HepG2 (cell line): ENCODE measurements around the gene CCDC57. TPM values are rescaled to one million over a fixed set of nuclear protein-coding genes. Genes with fewer than 3 reads are reported as not detected.

Source experiments
- BCL3 ChIP-seq: sonication (generic); formaldehyde crosslinking; IDR thresholded peaks from 2 replicates; pipeline ENCODE4 v1.5.1; 2020; ENCODE audit warnings: mild to moderate bottlenecking, missing genetic modification reagents, moderate library complexity
- CAMTA2 ChIP-seq: sonication (generic); formaldehyde crosslinking; IDR thresholded peaks from 2 replicates; pipeline ENCODE4 v1.4.0; 2020; ENCODE audit warnings: mild to moderate bottlenecking, missing genetic modification reagents, borderline replicate concordance
- ONECUT2 ChIP-seq: sonication (generic); formaldehyde crosslinking; IDR thresholded peaks from 2 replicates; pipeline ENCODE4 v1.4.0; 2020; ENCODE audit warnings: missing genetic modification reagents
- PRMT3 ChIP-seq: sonication (generic); formaldehyde crosslinking; IDR thresholded peaks from 2 replicates; pipeline ENCODE4 v1.8.1; 2022; ENCODE audit warnings: low read depth, mild to moderate bottlenecking, moderate library complexity, missing genetic modification reagents, borderline replicate concordance
- SP1 ChIP-seq, 2 experiments: fragments of 450-650 bp in 1 of 2; sonication (generic) in 1 of 2; formaldehyde crosslinking in 1 of 2; IDR thresholded peaks; 2 replicates each; pipeline versions ENCODE4 v1.4.0 to v1.6.1; 2016 to 2020; ENCODE audit warnings: missing genetic modification reagents in 1 of 2
- STAT5B ChIP-seq: sonication (generic); formaldehyde crosslinking; IDR thresholded peaks from 2 replicates; pipeline ENCODE4 v1.4.0; 2020; ENCODE audit warnings: missing genetic modification reagents
- TBX3 ChIP-seq: fragments of 450-650 bp; IDR thresholded peaks from 2 replicates; pipeline ENCODE4 v1.6.1; 2017; ENCODE audit warnings: antibody characterized with exemption, mild to moderate bottlenecking, inconsistent platforms, borderline replicate concordance
- ZNF24 ChIP-seq: fragments of 450-650 bp; IDR thresholded peaks from 2 replicates; pipeline ENCODE4 v1.6.1; 2017; ENCODE audit warnings: antibody characterized with exemption, mild to moderate bottlenecking
- ZNF256 ChIP-seq: sonication (generic); formaldehyde crosslinking; conservative IDR thresholded peaks from 2 replicates; pipeline ENCODE4 v1.4.0; 2020; ENCODE audit warnings: missing genetic modification reagents
- polyA plus RNA-seq, 8 experiments: library from polyadenylated mRNA; depleted of rRNA in 3 of 8; stranded (reverse) in 7 of 8; unstranded in 1 of 8; fragments of >200 nt; fragmentation: Illumina TruSeq in 4 of 8; extraction: Trizol in 4 of 8; gene quantifications; 2 replicates each; pipeline versions ENCODE4 v1.2.1 to v1.2.3, GENCODE V29; 2011 to 2016; ENCODE audit warnings: low read depth in 4 of 8, missing spikeins in 1 of 8, mixed read lengths in 1 of 8; ENCODE audit not compliant: insufficient read depth in 1 of 8
- total RNA-seq, 5 experiments: library from RNA; depleted of rRNA; stranded (reverse); fragments of >200 nt; fragmentation: Illumina TruSeq; extraction: Trizol; gene quantifications; 2 replicates each; pipeline ENCODE4 v1.2.3, GENCODE V29; 2016; ENCODE audit warnings: low read depth in 1 of 5
- TF ChIP-seq, protein P1 (sequence below): sonication (generic); formaldehyde crosslinking; IDR thresholded peaks from 2 replicates; pipeline ENCODE4 v1.9.0; 2021; ENCODE audit warnings: missing genetic modification reagents, borderline replicate concordance
- TF ChIP-seq, protein P2 (sequence below), 2 experiments: sonication (generic) in 1 of 2; formaldehyde crosslinking in 1 of 2; IDR thresholded peaks; 2 replicates each; pipeline versions ENCODE4 v1.4.0 to v1.6.1; 2016 to 2020; ENCODE audit warnings: borderline replicate concordance in 1 of 2, low read depth in 1 of 2, mild to moderate bottlenecking in 1 of 2, missing genetic modification reagents in 1 of 2
- TF ChIP-seq, protein P3 (sequence below): sonication (generic); formaldehyde crosslinking; IDR thresholded peaks from 2 replicates; pipeline ENCODE4 v1.4.0; 2020; ENCODE audit warnings: missing genetic modification reagents
- TF ChIP-seq, protein P4 (sequence below), 2 experiments: IDR thresholded peaks; 2 replicates each; pipeline ENCODE4 v1.6.1; 2011 to 2012; ENCODE audit warnings: low read length in 2 of 2, borderline replicate concordance in 1 of 2, low read depth in 1 of 2, mild to moderate bottlenecking in 1 of 2, moderate library complexity in 1 of 2

CCDC57 gene
- total and polyA plus RNA-seq, 2 of the 13 experiments (the other 11 are each of a cell fraction or from before 2014, with no cell fraction given): 59.3 to 59.9 TPM

- no peak for TF ChIP-seq ZNF24
- TF ChIP-seq TBX3: no peak
- TF ChIP-seq, protein P1, sequence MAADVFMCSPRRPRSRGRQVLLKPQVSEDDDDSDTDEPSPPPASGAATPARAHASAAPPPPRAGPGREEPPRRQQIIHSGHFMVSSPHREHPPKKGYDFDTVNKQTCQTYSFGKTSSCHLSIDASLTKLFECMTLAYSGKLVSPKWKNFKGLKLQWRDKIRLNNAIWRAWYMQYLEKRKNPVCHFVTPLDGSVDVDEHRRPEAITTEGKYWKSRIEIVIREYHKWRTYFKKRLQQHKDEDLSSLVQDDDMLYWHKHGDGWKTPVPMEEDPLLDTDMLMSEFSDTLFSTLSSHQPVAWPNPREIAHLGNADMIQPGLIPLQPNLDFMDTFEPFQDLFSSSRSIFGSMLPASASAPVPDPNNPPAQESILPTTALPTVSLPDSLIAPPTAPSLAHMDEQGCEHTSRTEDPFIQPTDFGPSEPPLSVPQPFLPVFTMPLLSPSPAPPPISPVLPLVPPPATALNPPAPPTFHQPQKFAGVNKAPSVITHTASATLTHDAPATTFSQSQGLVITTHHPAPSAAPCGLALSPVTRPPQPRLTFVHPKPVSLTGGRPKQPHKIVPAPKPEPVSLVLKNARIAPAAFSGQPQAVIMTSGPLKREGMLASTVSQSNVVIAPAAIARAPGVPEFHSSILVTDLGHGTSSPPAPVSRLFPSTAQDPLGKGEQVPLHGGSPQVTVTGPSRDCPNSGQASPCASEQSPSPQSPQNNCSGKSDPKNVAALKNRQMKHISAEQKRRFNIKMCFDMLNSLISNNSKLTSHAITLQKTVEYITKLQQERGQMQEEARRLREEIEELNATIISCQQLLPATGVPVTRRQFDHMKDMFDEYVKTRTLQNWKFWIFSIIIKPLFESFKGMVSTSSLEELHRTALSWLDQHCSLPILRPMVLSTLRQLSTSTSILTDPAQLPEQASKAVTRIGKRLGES (CRISPR knock-in tag): no peak; the same call in 1 of the 2 replicates
- no peak for TF ChIP-seq SP1 (IDR thresholded peaks at IDR 0.05)
- TF ChIP-seq SP1 (CRISPR knock-in tag; IDR thresholded peaks at IDR 0.05): 0 out of 2 replicates have a peak, but pooled peaks have one; percentile 6
- peak; percentile 41; the same call in 1 of the 2 replicates for TF ChIP-seq STAT5B (CRISPR knock-in tag)
- TF ChIP-seq, protein P2, sequence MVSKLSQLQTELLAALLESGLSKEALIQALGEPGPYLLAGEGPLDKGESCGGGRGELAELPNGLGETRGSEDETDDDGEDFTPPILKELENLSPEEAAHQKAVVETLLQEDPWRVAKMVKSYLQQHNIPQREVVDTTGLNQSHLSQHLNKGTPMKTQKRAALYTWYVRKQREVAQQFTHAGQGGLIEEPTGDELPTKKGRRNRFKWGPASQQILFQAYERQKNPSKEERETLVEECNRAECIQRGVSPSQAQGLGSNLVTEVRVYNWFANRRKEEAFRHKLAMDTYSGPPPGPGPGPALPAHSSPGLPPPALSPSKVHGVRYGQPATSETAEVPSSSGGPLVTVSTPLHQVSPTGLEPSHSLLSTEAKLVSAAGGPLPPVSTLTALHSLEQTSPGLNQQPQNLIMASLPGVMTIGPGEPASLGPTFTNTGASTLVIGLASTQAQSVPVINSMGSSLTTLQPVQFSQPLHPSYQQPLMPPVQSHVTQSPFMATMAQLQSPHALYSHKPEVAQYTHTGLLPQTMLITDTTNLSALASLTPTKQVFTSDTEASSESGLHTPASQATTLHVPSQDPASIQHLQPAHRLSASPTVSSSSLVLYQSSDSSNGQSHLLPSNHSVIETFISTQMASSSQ (IDR thresholded peaks at IDR 0.05; ENCODE audit: low read depth): no peak
- TF ChIP-seq, protein P2 (CRISPR knock-in tag; IDR thresholded peaks at IDR 0.05; ENCODE audit: borderline replicate concordance): no peak; the same call in 1 of the 2 replicates
- TF ChIP-seq PRMT3 (CRISPR knock-in tag): peak; percentile 19; the same call in 1 of the 2 replicates
- TF ChIP-seq BCL3 (CRISPR knock-in tag): peak; percentile 90; the same call in 1 of the 2 replicates
- no peak for TF ChIP-seq ONECUT2 (CRISPR knock-in tag)
- 0 out of 2 replicates have a peak, but pooled peaks have one; percentile 81 for TF ChIP-seq ZNF256 (CRISPR knock-in tag)
- TF ChIP-seq CAMTA2 (CRISPR knock-in tag): no peak; the same call in 1 of the 2 replicates
- TF ChIP-seq, protein P3, sequence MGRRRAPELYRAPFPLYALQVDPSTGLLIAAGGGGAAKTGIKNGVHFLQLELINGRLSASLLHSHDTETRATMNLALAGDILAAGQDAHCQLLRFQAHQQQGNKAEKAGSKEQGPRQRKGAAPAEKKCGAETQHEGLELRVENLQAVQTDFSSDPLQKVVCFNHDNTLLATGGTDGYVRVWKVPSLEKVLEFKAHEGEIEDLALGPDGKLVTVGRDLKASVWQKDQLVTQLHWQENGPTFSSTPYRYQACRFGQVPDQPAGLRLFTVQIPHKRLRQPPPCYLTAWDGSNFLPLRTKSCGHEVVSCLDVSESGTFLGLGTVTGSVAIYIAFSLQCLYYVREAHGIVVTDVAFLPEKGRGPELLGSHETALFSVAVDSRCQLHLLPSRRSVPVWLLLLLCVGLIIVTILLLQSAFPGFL: peak; percentile 60; the same call in 1 of the 2 replicates
- TF ChIP-seq, protein P4, sequence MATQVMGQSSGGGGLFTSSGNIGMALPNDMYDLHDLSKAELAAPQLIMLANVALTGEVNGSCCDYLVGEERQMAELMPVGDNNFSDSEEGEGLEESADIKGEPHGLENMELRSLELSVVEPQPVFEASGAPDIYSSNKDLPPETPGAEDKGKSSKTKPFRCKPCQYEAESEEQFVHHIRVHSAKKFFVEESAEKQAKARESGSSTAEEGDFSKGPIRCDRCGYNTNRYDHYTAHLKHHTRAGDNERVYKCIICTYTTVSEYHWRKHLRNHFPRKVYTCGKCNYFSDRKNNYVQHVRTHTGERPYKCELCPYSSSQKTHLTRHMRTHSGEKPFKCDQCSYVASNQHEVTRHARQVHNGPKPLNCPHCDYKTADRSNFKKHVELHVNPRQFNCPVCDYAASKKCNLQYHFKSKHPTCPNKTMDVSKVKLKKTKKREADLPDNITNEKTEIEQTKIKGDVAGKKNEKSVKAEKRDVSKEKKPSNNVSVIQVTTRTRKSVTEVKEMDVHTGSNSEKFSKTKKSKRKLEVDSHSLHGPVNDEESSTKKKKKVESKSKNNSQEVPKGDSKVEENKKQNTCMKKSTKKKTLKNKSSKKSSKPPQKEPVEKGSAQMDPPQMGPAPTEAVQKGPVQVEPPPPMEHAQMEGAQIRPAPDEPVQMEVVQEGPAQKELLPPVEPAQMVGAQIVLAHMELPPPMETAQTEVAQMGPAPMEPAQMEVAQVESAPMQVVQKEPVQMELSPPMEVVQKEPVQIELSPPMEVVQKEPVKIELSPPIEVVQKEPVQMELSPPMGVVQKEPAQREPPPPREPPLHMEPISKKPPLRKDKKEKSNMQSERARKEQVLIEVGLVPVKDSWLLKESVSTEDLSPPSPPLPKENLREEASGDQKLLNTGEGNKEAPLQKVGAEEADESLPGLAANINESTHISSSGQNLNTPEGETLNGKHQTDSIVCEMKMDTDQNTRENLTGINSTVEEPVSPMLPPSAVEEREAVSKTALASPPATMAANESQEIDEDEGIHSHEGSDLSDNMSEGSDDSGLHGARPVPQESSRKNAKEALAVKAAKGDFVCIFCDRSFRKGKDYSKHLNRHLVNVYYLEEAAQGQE (IDR thresholded peaks at IDR 0.05; ENCODE audit: borderline replicate concordance in 1 of 2, low read depth in 1 of 2, low read length in 2 of 2): peak in 1 of 2 experiments; percentile 10; a peak in 1 of 4 replicates
Measured at GRCh38 chr17:82241183-82241925, 28.7 kb upstream of the CCDC57 start (continued).
